Measurements from ENCODE around the gene KRTAP2-1. TPM values are rescaled to one million over a fixed set of nuclear protein-coding genes. Genes with fewer than 3 reads are reported as not detected.
A peak's percentile ranks its signal among the peaks of the same experiment; 100 is the strongest.
"Not testable (repeated sequence)": the region's sequence is repeated elsewhere in the genome, so short reads cannot be mapped to it uniquely, and the experiment has no call there.

Gene KRTAP2-1
- total RNA-seq, 4 donors from 2014 or later, result not detected

GRCh38 chr17:41064301-41064700, 17.2 kb upstream of the KRTAP2-1 start:
- Histone ChIP-seq H3K27me3 (no peaks in the 10 kb centered on the region), H3K4me1 (peaks cover 0 to 13% (median 0%) of the 10 kb centered on the region in 4 donors), H3K27ac (no peak overlapping the region), H3K4me3 (no peak overlapping the region), H3K9me3 (no peaks in the 10 kb centered on the region), H3K36me3 (no peaks in the 10 kb centered on the region)
- no peak for DNase-seq (ENCODE audit: low spot score in 2 of 2)
- WGBS, 2 donors, result 85 to 88% methylated on average over 1 of the region's 1 CpG
- TF ChIP-seq EP300 (IDR thresholded peaks at IDR 0.05), result no peak
- TF ChIP-seq CTCF (IDR thresholded peaks at IDR 0.05), result no peak
- TF ChIP-seq POLR2A (IDR thresholded peaks at IDR 0.05), result no peak

- no peak for TF ChIP-seq EP300 (IDR thresholded peaks at IDR 0.05)
- TF ChIP-seq POLR2A (IDR thresholded peaks at IDR 0.05), result no peak
- no peak for TF ChIP-seq CTCF (IDR thresholded peaks at IDR 0.05)
- Histone ChIP-seq H3K27ac (no peak overlapping the region), H3K4me3 (no peak overlapping the region), H3K4me1 (peaks cover 0 to 15% (median 0%) of the 10 kb centered on the region in 4 donors), H3K27me3 (no peaks in the 10 kb centered on the region), H3K36me3 (no peaks in the 10 kb centered on the region), H3K9me3 (no peaks in the 10 kb centered on the region)
- no peak for DNase-seq (ENCODE audit: low spot score in 2 of 2)
- 71 to 78% methylated on average over 4 of the region's 4 CpGs for WGBS, 2 donors
Observed at GRCh38 chr17:41063449-41063848, 16.3 kb upstream of the KRTAP2-1 start.

- Histone ChIP-seq H3K9me3 (peaks cover 0 to 4% (median 0%) of the 10 kb centered on the region in 4 donors), H3K4me1 (peaks cover 0 to 15% (median 0%) of the 10 kb centered on the region in 4 donors), H3K4me3 (no peak overlapping the region), H3K27ac (peak overlapping the region in 1 of 4 donors; percentile 36), H3K27me3 (no peaks in the 10 kb centered on the region), H3K36me3 (no peaks in the 10 kb centered on the region)
- no peak for DNase-seq (ENCODE audit: low spot score in 2 of 2)
- 62 to 66% methylated on average over 1 of the region's 1 CpG for WGBS, 2 donors
- TF ChIP-seq POLR2A (IDR thresholded peaks at IDR 0.05) (no peak), EP300 (IDR thresholded peaks at IDR 0.05) (no peak), CTCF (IDR thresholded peaks at IDR 0.05) (no peak)
Observed at GRCh38 chr17:41061964-41062363, 14.8 kb upstream of the KRTAP2-1 start.

- WGBS, 2 donors, result 45 to 55% methylated on average over 6 of the region's 6 CpGs
- TF ChIP-seq CTCF (IDR thresholded peaks at IDR 0.05), result no peak
- TF ChIP-seq EP300 (IDR thresholded peaks at IDR 0.05), result no peak
- no peak for TF ChIP-seq POLR2A (IDR thresholded peaks at IDR 0.05)
- H3K4me3 ChIP-seq, result no peak within 1 kb of the TSS
- no peaks in the 10 kb centered on the region for H3K36me3 ChIP-seq
- DNase-seq (ENCODE audit: low spot score in 2 of 2), result no peak
- peak within 1 kb of the TSS in 1 of 4 donors; percentile 26 for H3K27ac ChIP-seq
- H3K4me1 ChIP-seq, result peaks cover 0 to 15% (median 0%) of the 10 kb centered on the region in 4 donors
- peaks cover 0 to 4% (median 0%) of the 10 kb centered on the region in 4 donors for H3K9me3 ChIP-seq
- H3K27me3 ChIP-seq, result no peaks in the 10 kb centered on the region
Observed at GRCh38 chr17:41060052-41060604, 13.0 kb upstream of the KRTAP2-1 start, which contains the start of gene KRTAP2-3. Gene KRTAP2-3 (minus strand): TSS chr17:41060114. CDS start chr17:41060050, 64 bp downstream.

- not testable (repeated sequence) for H3K36me3 ChIP-seq; DNase-seq (ENCODE audit: low spot score in 2 of 2); H3K9me3 ChIP-seq; H3K27ac ChIP-seq; H3K4me3 ChIP-seq; H3K27me3 ChIP-seq
- 31 to 39% methylated on average over 8 to 11 of the region's 31 CpGs for WGBS, 2 donors
- peaks cover 0 to 15% (median 0%) of the 10 kb centered on the region in 4 donors for H3K4me1 ChIP-seq
Observed at GRCh38 chr17:41059276-41060051, 12.3 kb upstream of the KRTAP2-1 start.

Measured in tibial nerve (tissue), 4 donors.